HL-60 (cell line): ENCODE data around the gene RUNX3.

ENCODE experiments used
- DNase-seq, 2 experiments: peaks; one replicate each; pipeline ENCODE4 v3.0.0-alpha.2; 2010 to 2020; ENCODE audit warnings: low read depth in 1 of 2, low spot score in 1 of 2
- H3K27ac ChIP-seq: fragments of 250-450 bp; sonication (Bioruptor Pico); replicated peaks from 2 replicates; pipeline ENCODE4 v1.5.1; 2020; ENCODE audit warnings: mild to moderate bottlenecking, moderate library complexity
- H3K27me3 ChIP-seq: fragments of 250-450 bp; sonication (Bioruptor Pico); 2 replicates; pipeline ENCODE4 v1.5.1; 2021; ENCODE audit warnings: mild to moderate bottlenecking, moderate library complexity; ENCODE audit not compliant: insufficient read depth, poor library complexity, severe bottlenecking
- H3K4me3 ChIP-seq: replicated peaks from 2 replicates; pipeline ENCODE4 v1.5.1; 2011; ENCODE audit warnings: mild to moderate bottlenecking, control low read depth, low read length; ENCODE audit not compliant: insufficient read depth
- CTCF ChIP-seq: IDR thresholded peaks from one replicate; pipeline ENCODE4 v1.5.1; 2011; ENCODE audit warnings: low read length, control low read depth, inconsistent platforms; ENCODE audit not compliant: insufficient read depth
- GABPA ChIP-seq: IDR thresholded peaks from 2 replicates; pipeline ENCODE4 v1.6.1; 2012; ENCODE audit warnings: low read depth
- POLR2AphosphoS5 ChIP-seq: IDR thresholded peaks from 2 replicates; pipeline ENCODE4 v1.6.1; 2012; ENCODE audit warnings: low read depth
- REST ChIP-seq: IDR thresholded peaks from 2 replicates; pipeline ENCODE4 v1.6.1; 2012; ENCODE audit warnings: low read depth; ENCODE audit not compliant: insufficient replicate concordance
- SPI1 ChIP-seq: IDR thresholded peaks from 2 replicates; pipeline ENCODE4 v1.6.1; 2012; ENCODE audit warnings: low read depth, mild to moderate bottlenecking, borderline replicate concordance

The RUNX3 gene

GRCh38 chr1:24973315-24973714 lies 43.2 kb upstream of the RUNX3 start:
- no peaks in the 10 kb centered on the region for H3K27me3 ChIP-seq
- no peak for DNase-seq
- no peak overlapping the region for H3K27ac ChIP-seq
- no peak overlapping the region for H3K4me3 ChIP-seq
- no peak for TF ChIP-seq GABPA
- no peak for TF ChIP-seq POLR2AphosphoS5
- TF ChIP-seq REST: no peak
- TF ChIP-seq SPI1: no peak
- TF ChIP-seq CTCF: no peak

GRCh38 chr1:24972915-24973242 lies 42.8 kb upstream of the RUNX3 start:
- DNase-seq: no peak
- Histone ChIP-seq H3K27me3 (no peaks in the 10 kb centered on the region), H3K27ac (no peak overlapping the region), H3K4me3 (no peak overlapping the region)
- TF ChIP-seq CTCF (no peak), REST (no peak), SPI1 (no peak), GABPA (no peak), POLR2AphosphoS5 (no peak)

GRCh38 chr1:24972221-24972914 lies 42.3 kb upstream of the RUNX3 start:
- DNase-seq: no peak
- H3K27ac ChIP-seq: no peak overlapping the region
- TF ChIP-seq REST: no peak
- peak; percentile 69 for TF ChIP-seq SPI1
- no peak for TF ChIP-seq POLR2AphosphoS5
- TF ChIP-seq GABPA: no peak
- no peak for TF ChIP-seq CTCF
- H3K27me3 ChIP-seq: no peaks in the 10 kb centered on the region
- H3K4me3 ChIP-seq: no peak overlapping the region
